IMR-90 (cell line): ENCODE measurements around the gene OTUD5. TPM values are rescaled to one million over a fixed set of nuclear protein-coding genes. Genes with fewer than 3 reads are reported as not detected.

Source experiments
- ATAC-seq: fragments of 200-7000 bp; cut with Tn5 transposase; 2 replicates; pipeline ENCODE4 v1.9.1; 2020; ENCODE audit warnings: low read depth, mild to moderate bottlenecking, moderate library complexity
- BruUV-seq: library from RNA; stranded (reverse); fragments of 400-500 nt; replicated peaks from 2 replicates; lab custom pipeline; 2021; lab: Mats Ljungman, UMichigan
- CTCF ChIA-PET: fragments of 300-600 bp; formaldehyde crosslinking; extraction: SDS; loops from one replicate; lab custom pipeline; 2021; ENCODE audit warnings: antibody characterized with exemption; lab: Yijun Ruan, JAX
- POLR2A ChIA-PET: fragments of 300-600 bp; sonication (Branson Sonifier 250); formaldehyde crosslinking; loops from one replicate; lab custom pipeline; 2022; ENCODE audit warnings: antibody characterized with exemption; ENCODE audit not compliant: unreplicated experiment; lab: Charles Lee
- DNase-seq: peaks from one replicate; pipeline ENCODE4 v3.0.0; 2013
- H2AFZ ChIP-seq: replicated peaks from 2 replicates; pipeline ENCODE3; 2013; ENCODE audit warnings: low read length, mild to moderate bottlenecking; ENCODE audit not compliant: poor library complexity
- H2AK5ac ChIP-seq: 2 replicates; pipeline ENCODE4 v1.6.1; 2013; ENCODE audit warnings: low read depth, low read length, inconsistent platforms
- H2AK9ac ChIP-seq: replicated peaks from 2 replicates; pipeline ENCODE3; 2013; ENCODE audit warnings: mild to moderate bottlenecking, low read depth, low read length, moderate library complexity; ENCODE audit not compliant: poor library complexity
- H2BK120ac ChIP-seq: 2 replicates; pipeline ENCODE4 v1.6.1; 2013; ENCODE audit warnings: low read depth, low read length, inconsistent platforms
- H2BK15ac ChIP-seq: 3 replicates; pipeline ENCODE4 v1.6.1; 2013; ENCODE audit warnings: low read depth, low read length, inconsistent platforms
- H2BK20ac ChIP-seq: 2 replicates; pipeline ENCODE4 v1.6.1; 2013; ENCODE audit warnings: low read depth, mild to moderate bottlenecking, inconsistent platforms, low read length, moderate library complexity
- H2BK5ac ChIP-seq: 2 replicates; pipeline ENCODE4 v1.6.1; 2013; ENCODE audit warnings: mild to moderate bottlenecking, low read depth, low read length, inconsistent platforms; ENCODE audit not compliant: poor library complexity, severe bottlenecking
- H3K14ac ChIP-seq: replicated peaks from 2 replicates; pipeline ENCODE4 v1.6.1; 2013; ENCODE audit warnings: low read depth, low read length, inconsistent platforms
- H3K18ac ChIP-seq: 2 replicates; pipeline ENCODE4 v1.6.1; 2013; ENCODE audit warnings: low read depth, low read length, control low read depth
- H3K23ac ChIP-seq: 2 replicates; pipeline ENCODE4 v1.6.1; 2013; ENCODE audit warnings: low read depth, low read length, inconsistent platforms
- H3K27ac ChIP-seq: 2 replicates; pipeline ENCODE4 v1.5.1; 2013; ENCODE audit warnings: mild to moderate bottlenecking, control low read depth, low read length; ENCODE audit not compliant: insufficient read depth
- H3K27me3 ChIP-seq: 2 replicates; pipeline ENCODE4 v1.6.1; 2013; ENCODE audit warnings: low read length; ENCODE audit not compliant: control insufficient read depth, insufficient read depth
- H3K36me3 ChIP-seq: 2 replicates; pipeline ENCODE4 v1.6.1; 2013; ENCODE audit warnings: low read length, mixed read lengths; ENCODE audit not compliant: control insufficient read depth, insufficient read depth
- H3K4ac ChIP-seq: 2 replicates; pipeline ENCODE4 v1.6.1; 2013; ENCODE audit warnings: low read depth, low read length, inconsistent platforms
- H3K4me1 ChIP-seq: 2 replicates; pipeline ENCODE4 v1.6.1; 2013; ENCODE audit warnings: low read length, mixed read lengths; ENCODE audit not compliant: control insufficient read depth, insufficient read depth
- H3K4me2 ChIP-seq: 2 replicates; pipeline ENCODE4 v1.6.1; 2013; ENCODE audit warnings: low read depth, mild to moderate bottlenecking, control low read depth, low read length, moderate library complexity
- H3K4me3 ChIP-seq: 2 replicates; pipeline ENCODE4 v1.5.1; 2013; ENCODE audit warnings: low read depth, mild to moderate bottlenecking, control low read depth, low read length, moderate library complexity; ENCODE audit not compliant: insufficient read depth
- H3K56ac ChIP-seq: 2 replicates; pipeline ENCODE4 v1.6.1; 2013; ENCODE audit warnings: low read length, inconsistent platforms; ENCODE audit not compliant: insufficient read depth; ENCODE audit errors: extremely low read depth
- H3K79me1 ChIP-seq, 2 experiments: 2 replicates each; pipeline ENCODE4 v1.6.1; 2013; ENCODE audit warnings: low read length in 2 of 2, inconsistent platforms in 1 of 2, low read depth in 1 of 2
- H3K9ac ChIP-seq: 2 replicates; pipeline ENCODE4 v1.6.1; 2013; ENCODE audit warnings: low read depth, low read length, control low read depth
- H3K9me1 ChIP-seq: 2 replicates; pipeline ENCODE4 v1.6.1; 2013; ENCODE audit warnings: low read length, inconsistent platforms; ENCODE audit not compliant: insufficient read depth
- H3K9me3 ChIP-seq: 2 replicates; pipeline ENCODE4 v1.6.1; 2013; ENCODE audit warnings: low read length; ENCODE audit not compliant: control insufficient read depth, insufficient read depth
- H4K20me1 ChIP-seq: 2 replicates; pipeline ENCODE4 v1.6.1; 2013; ENCODE audit warnings: low read length, inconsistent platforms; ENCODE audit not compliant: insufficient read depth
- H4K5ac ChIP-seq: 2 replicates; pipeline ENCODE4 v1.6.1; 2013; ENCODE audit warnings: mild to moderate bottlenecking, low read depth, low read length, control low read depth
- H4K8ac ChIP-seq, 2 experiments: 2 replicates each; pipeline ENCODE4 v1.6.1; 2013; ENCODE audit warnings: low read depth in 2 of 2, low read length in 2 of 2, control low read depth in 1 of 2, inconsistent platforms in 1 of 2
- H4K91ac ChIP-seq: 2 replicates; pipeline ENCODE4 v1.6.1; 2013; ENCODE audit warnings: low read depth, low read length, inconsistent platforms; ENCODE audit not compliant: insufficient read depth
- BHLHE40 ChIP-seq: fragments of 150-350 bp; IDR thresholded peaks from 2 replicates; pipeline ENCODE4 v1.6.1; 2016; ENCODE audit warnings: mild to moderate bottlenecking, low read depth, low read length
- CHD1 ChIP-seq: IDR thresholded peaks from 2 replicates; pipeline ENCODE4 v1.6.1; 2012; ENCODE audit warnings: low read depth, low read length, improper control_type of control experiment
- FOS ChIP-seq: fragments of 150-350 bp; IDR thresholded peaks from 2 replicates; pipeline ENCODE4 v1.6.1; 2016; ENCODE audit warnings: low read depth, low read length
- MAZ ChIP-seq: IDR thresholded peaks from 2 replicates; pipeline ENCODE4 v1.6.1; 2012; ENCODE audit warnings: low read depth, mild to moderate bottlenecking, low read length, improper control_type of control experiment, moderate library complexity, borderline replicate concordance
- POLR2A ChIP-seq: IDR thresholded peaks from 2 replicates; pipeline ENCODE4 v1.6.1; 2012; ENCODE audit warnings: mild to moderate bottlenecking, low read depth, low read length
- RFX5 ChIP-seq: IDR thresholded peaks from 2 replicates; pipeline ENCODE4 v1.8.0; 2012; ENCODE audit warnings: low read depth, mild to moderate bottlenecking, low read length, moderate library complexity
- SMC3 ChIP-seq: fragments of 150-350 bp; IDR thresholded peaks from 2 replicates; pipeline ENCODE4 v1.6.1; 2016; ENCODE audit warnings: low read depth, mild to moderate bottlenecking, antibody characterized with exemption, low read length, moderate library complexity
- WGBS, 2 experiments: methylation state at CpG; one replicate each; pipeline versions ENCODE4 v1.1.5 to v1.1.7; 2013; ENCODE audit warnings: missing lambda C conversion rate in 2 of 2; ENCODE audit not compliant: insufficient read length in 1 of 2; ENCODE audit errors: extremely low coverage in 2 of 2; 5-methylcytosine and 5-hydroxymethylcytosine counted together
- dilution Hi-C: fragments of 300-500 bp; cut with HindIII; formaldehyde crosslinking; loops from one replicate; pipeline ENCODE4 v1.14.3; 2018; ENCODE audit warnings: low sequenced_read_pairs; ENCODE audit not compliant: unreplicated experiment
- in situ Hi-C: fragments of 300-500 bp; cut with MboI; formaldehyde crosslinking; loops from 3 replicates; pipeline ENCODE4 v1.14.3; 2019; ENCODE audit warnings: low sequenced_read_pairs, inconsistent platforms, mixed read lengths
- intact Hi-C: fragments of 100-400 bp; cut with micrococcal nuclease; formaldehyde crosslinking; loops from 2 replicates; pipeline ENCODE4 v1.10.0; 2022
- polyA plus RNA-seq, 3 experiments: library from polyadenylated mRNA; depleted of rRNA; stranded (reverse); fragments of >200 nt; gene quantifications; 2 replicates each; pipeline ENCODE4 v1.2.3, GENCODE V29; 2012; ENCODE audit warnings: low replicate concordance in 1 of 3
- total RNA-seq: library from RNA; depleted of rRNA; stranded (reverse); fragments of >200 nt; gene quantifications from 2 replicates; pipeline ENCODE4 v1.2.3, GENCODE V29; 2012
- TF ChIP-seq, protein P1 (sequence below): fragments of 150-350 bp; IDR thresholded peaks from 2 replicates; pipeline ENCODE4 v1.6.1; 2016; ENCODE audit warnings: low read depth, mild to moderate bottlenecking, low read length, moderate library complexity, borderline replicate concordance
- TF ChIP-seq, protein P2 (sequence below): fragments of 150-350 bp; IDR thresholded peaks from 2 replicates; pipeline ENCODE4 v1.6.1; 2017; ENCODE audit warnings: mild to moderate bottlenecking, antibody characterized with exemption, low read length, low read depth

OTUD5 gene
- total and polyA plus RNA-seq, 2 of the 4 experiments (the other 2 are of a cell fraction), result 30.6 to 50.4 TPM

DNA sequence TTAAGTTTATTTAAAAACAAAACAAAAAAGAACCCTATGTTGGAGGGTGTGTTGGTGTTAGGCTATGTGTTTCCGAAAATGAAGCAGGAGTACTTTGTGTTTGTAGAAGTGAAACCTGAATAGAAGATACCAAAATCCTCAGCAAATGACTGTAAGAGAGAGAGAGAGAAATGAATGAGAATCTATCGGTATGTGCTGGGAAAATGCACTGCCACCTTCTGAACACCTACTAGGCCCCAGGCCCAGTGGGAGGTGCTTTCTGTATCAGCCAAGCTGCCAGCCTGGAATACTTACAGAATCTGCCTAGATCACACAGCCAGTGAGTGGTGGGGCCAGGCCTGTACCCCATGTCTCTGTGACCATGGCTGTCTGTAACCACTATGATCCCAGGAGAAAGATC lies 23.6 kb downstream of the OTUD5 start:
- Histone ChIP-seq H3K9me3 (no peaks in the 10 kb centered on the region), H4K5ac (no peak overlapping the region), H4K8ac (no peak overlapping the region), H3K23ac (no peak overlapping the region), H2AK5ac (no peak overlapping the region), H2BK15ac (no peak overlapping the region), H2BK5ac (no peak overlapping the region), H3K4ac (no peak overlapping the region), H3K4me3 (no peak overlapping the region), H2BK20ac (no peak overlapping the region), H3K14ac (no peak overlapping the region), H2AFZ (no peak overlapping the region), H2AK9ac (no peak overlapping the region), H3K9me1 (no peaks in the 10 kb centered on the region; the same call in 1 of the 2 replicates), H3K56ac (no peak overlapping the region), H3K18ac (no peak overlapping the region), H3K4me1 (no peaks in the 10 kb centered on the region; the same call in 1 of the 2 replicates), H3K79me1 (peaks cover 2 to 18% of the 10 kb centered on the region in 2 experiments), H4K91ac (no peak overlapping the region), H4K20me1 (peaks cover 11% of the 10 kb centered on the region), H3K9ac (no peak overlapping the region), H3K27ac (no peak overlapping the region), H3K27me3 (no peaks in the 10 kb centered on the region), H2BK120ac (no peak overlapping the region), H3K4me2 (no peak overlapping the region), H3K36me3 (peaks cover 17% of the 10 kb centered on the region)
- intact Hi-C loops (no loop called here), dilution Hi-C loops (no loop called here), in situ Hi-C loops (no loop called here)
- no peak for DNase-seq
- no CpG with 5 or more reads among the region's 2 CpGs for WGBS, 2 experiments
- POLR2A ChIA-PET, result no interaction called here
- CTCF ChIA-PET, result no interaction called here
- no TSS peak for BruUV-seq
- TF ChIP-seq SMC3 (no peak), RFX5 (no peak), BHLHE40 (no peak), FOS (no peak), CHD1 (no peak), MAZ (no peak), POLR2A (no peak)
- TF ChIP-seq, protein P1, sequence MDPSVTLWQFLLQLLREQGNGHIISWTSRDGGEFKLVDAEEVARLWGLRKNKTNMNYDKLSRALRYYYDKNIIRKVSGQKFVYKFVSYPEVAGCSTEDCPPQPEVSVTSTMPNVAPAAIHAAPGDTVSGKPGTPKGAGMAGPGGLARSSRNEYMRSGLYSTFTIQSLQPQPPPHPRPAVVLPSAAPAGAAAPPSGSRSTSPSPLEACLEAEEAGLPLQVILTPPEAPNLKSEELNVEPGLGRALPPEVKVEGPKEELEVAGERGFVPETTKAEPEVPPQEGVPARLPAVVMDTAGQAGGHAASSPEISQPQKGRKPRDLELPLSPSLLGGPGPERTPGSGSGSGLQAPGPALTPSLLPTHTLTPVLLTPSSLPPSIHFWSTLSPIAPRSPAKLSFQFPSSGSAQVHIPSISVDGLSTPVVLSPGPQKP, result no peak
- TF ChIP-seq, protein P2, sequence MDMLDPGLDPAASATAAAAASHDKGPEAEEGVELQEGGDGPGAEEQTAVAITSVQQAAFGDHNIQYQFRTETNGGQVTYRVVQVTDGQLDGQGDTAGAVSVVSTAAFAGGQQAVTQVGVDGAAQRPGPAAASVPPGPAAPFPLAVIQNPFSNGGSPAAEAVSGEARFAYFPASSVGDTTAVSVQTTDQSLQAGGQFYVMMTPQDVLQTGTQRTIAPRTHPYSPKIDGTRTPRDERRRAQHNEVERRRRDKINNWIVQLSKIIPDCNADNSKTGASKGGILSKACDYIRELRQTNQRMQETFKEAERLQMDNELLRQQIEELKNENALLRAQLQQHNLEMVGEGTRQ, result no peak
- ATAC-seq, result no peak
